Posterior vena cava (tissue), 2 donors: ENCODE measurements around the gene BCL2L1. TPM values are rescaled to one million over a fixed set of nuclear protein-coding genes. Genes with fewer than 3 reads are reported as not detected.

Source experiments
- DNase-seq: peaks from one replicate; pipeline ENCODE4 v3.0.0-alpha.2; 2020; ENCODE audit warnings: low spot score
- intact Hi-C, 2 donors: fragments of 100-400 bp; cut with DNase I; formaldehyde crosslinking; loops; one replicate each; pipeline versions ENCODE4 v1.14.1 to v1.14.2; 2022 to 2023
- total RNA-seq, 2 donors: library from RNA; stranded (reverse); fragmentation: NEBNext Ultra II Directional; extraction: Animal tissue kit (Norgen Biotek cat#: 25700); gene quantifications; one replicate each; pipeline ENCODE4 v1.2.1, GENCODE V29; 2021
- donor health status: DM: yes; HTN: yes; CAD: no.
- donor health status: DM: yes; HTN: yes; CAD: no.

Gene BCL2L1
- total RNA-seq, 2 donors from 2014 or later: 65.4 to 76.0 TPM

- no peak for DNase-seq
- intact Hi-C loops: no loop called here
Measured at GRCh38 chr20:31739550-31739977, 16.9 kb upstream of the BCL2L1 start.

DNA sequence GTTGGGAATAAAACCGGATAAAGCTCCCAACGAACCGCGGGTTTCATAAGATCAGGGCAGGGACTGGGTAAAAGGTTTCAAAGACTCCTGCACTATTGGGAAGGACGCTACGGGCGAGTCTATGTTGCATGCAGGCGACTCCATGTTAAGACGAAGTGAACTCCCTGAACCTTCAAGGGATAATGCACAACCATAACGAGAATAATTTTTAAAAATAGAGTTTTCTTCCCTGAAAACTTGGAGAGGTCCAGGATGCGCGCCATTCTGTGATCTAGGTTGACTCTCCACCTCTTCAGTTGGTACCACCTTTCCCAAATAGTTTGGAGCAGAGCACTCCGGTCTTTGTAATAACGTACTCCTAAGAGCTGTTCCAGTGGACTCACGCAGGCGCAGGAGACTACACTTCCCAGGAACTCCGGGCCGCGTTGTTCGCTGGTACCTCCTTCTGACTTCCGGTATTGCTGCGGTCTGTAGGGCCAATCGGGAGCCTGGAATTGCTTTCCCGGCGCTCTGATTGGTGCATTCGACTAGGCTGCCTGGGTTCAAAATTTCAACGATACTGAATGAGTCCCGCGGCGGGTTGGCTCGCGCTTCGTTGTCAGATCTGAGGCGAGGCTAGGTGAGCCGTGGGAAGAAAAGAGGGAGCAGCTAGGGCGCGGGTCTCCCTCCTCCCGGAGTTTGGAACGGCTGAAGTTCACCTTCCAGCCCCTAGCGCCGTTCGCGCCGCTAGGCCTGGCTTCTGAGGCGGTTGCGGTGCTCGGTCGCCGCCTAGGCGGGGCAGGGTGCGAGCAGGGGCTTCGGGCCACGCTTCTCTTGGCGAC, 16.3 kb upstream of the BCL2L1 start, which contains the start of gene TPX2:
TSS of gene TPX2 (plus strand) at position 562 of the 821 bp plus-strand sequence. CDS start 18,187 bp downstream, outside the sequence.
- peak; percentile 98 for DNase-seq
- intact Hi-C loops: no loop called here

DNA sequence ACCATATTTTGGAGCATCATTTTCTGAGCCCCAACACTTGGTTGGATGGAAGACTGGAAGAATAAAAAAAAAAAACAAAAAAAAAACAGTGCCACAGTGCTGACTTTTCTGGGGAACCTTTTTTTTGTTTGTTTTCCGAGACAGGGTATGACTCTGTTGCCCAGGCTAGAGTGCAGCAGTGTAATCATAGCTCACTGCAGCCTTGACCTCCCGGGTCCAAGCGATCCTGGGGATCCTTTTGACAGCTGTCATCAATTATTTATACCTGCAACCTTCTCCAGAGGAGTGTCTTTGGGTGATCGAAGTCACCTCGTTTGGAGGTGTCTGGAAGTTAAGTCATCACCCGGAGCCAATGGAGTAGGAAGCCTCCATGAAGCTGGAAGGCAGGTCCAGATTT, 8.7 kb upstream of the BCL2L1 start:
- intact Hi-C loops: no loop called here
- no peak for DNase-seq

GRCh38 chr20:31723319-31724078, 831 bp upstream of the BCL2L1 start:
- DNase-seq: peak; percentile 99
- intact Hi-C loops: loop anchor here (2.0 to 10.0 kb wide), 3 partner anchors 63 to 1679 kb away; partner anchors contain the start of gene CDK5RAP1 (in 1 of the 2)

DNA sequence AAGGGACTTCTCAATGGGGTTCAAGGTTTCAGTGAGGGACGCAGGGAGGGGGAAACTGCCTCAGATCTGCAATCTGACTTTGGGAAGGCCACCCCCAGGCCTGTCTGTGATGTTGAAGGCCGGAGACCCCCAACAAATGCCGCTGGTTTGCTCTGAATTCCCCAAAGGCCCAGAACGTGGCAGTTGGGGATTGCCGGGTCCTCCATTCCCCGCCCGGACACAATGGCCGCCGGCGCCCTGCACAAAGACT, 326 bp upstream of the BCL2L1 start:
- DNase-seq: no peak
- intact Hi-C loops: loop anchor here in 1 of 2 donors (5.0 to 10.0 kb wide), 2 partner anchors 158 to 1679 kb away; partner anchors contain the start of gene CDK5RAP1

GRCh38 chr20:31721408-31722256, 1.0 kb downstream of the BCL2L1 start:
- no peak for DNase-seq
- intact Hi-C loops: loop anchor here in 1 of 2 donors (2.0 to 10.0 kb wide), 3 partner anchors 67 to 1681 kb away; partner anchors contain the start of gene CDK5RAP1

DNA sequence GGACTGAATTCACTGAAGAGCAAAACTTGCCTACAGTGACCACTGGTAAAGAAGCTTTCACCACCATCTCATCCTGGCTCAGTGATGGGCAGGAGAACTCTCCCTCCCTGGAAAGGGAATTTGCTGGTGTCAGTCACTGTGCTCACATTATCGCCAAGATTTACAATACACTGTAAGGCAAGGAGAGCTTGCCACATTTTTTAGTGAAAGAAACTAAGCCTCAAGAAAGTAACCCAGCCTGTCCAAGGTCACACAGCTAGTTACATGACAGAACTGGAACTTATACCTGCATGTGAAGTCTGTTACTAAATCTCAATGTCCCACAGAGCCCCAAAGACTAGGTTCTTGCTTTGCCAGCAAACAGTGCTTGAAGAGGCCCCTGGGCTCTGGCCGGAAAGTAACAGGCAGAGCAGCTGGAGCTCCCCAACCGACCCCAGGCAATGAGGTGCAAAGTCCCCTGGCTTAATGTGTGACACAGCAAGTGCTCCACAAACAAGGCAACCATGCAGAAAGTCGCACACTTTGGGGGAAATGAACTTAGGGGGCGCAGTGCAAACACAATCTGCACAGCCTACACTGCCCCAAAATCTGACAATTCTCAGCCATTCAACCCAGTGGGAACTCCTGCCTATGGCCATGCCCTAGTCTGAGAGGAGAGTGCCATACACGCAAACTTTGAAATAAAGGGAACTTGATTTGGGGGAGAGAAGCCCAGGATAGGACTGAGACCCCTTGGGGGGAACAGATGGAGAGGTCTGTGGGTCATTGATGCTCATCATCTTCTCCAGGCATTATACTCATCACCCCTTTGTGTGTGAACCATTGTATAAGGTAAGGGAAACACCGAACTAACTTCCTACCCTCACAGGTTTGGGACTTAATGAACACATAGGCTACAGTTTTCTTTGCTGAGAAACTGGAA, 1.9 kb downstream of the BCL2L1 start:
- DNase-seq: no peak
- intact Hi-C loops: loop anchor here in 1 of 2 donors (2.0 to 10.0 kb wide), 3 partner anchors 66 to 1682 kb away; partner anchors contain the start of gene CDK5RAP1

- intact Hi-C loops: loop anchor here in 1 of 2 donors (2.0 to 10.0 kb wide), 3 partner anchors 65 to 1682 kb away; partner anchors contain the start of gene CDK5RAP1
Measured at GRCh38 chr20:31719644-31720485, 2.8 kb downstream of the BCL2L1 start.

DNA sequence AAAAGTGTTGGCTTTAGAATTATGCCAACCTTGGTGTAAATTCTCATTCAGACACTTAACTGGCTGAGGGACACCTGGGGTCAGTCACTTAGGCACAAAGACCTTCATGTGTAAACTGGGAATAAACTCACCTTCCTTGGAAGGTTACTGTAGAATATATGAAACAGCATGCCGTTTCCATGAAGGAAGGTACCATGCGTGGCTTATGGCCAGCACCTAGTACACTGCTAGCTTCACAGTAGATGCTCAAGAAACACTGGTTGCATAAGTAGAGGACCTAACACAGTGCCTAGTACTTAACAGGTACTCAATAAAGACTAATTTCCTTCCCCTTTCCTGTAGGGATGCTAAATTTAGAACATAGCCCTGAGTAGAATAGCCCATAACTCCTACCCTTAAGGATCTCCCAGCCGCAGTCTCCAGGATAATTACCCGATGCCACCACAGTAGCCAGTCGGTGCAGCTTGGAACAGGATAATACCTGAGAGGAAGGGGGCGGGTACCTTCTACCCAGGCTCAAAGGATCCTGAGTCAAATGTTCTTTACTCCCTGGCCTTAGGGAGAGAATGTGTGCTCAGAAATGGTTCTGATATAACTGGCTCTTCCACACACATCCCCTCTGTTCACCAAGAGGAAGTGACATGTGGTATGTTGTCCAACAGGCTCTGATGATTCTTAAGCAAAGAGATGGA, 3.6 kb downstream of the BCL2L1 start:
- intact Hi-C loops: no loop called here
- DNase-seq: no peak

More at GRCh38 chr20:31719644-31720485, 2.8 kb downstream of the BCL2L1 start:
- DNase-seq: no peak

- DNase-seq: no peak
- intact Hi-C loops: no loop called here
Measured at GRCh38 chr20:31717478-31718201, 5.0 kb downstream of the BCL2L1 start.

DNA sequence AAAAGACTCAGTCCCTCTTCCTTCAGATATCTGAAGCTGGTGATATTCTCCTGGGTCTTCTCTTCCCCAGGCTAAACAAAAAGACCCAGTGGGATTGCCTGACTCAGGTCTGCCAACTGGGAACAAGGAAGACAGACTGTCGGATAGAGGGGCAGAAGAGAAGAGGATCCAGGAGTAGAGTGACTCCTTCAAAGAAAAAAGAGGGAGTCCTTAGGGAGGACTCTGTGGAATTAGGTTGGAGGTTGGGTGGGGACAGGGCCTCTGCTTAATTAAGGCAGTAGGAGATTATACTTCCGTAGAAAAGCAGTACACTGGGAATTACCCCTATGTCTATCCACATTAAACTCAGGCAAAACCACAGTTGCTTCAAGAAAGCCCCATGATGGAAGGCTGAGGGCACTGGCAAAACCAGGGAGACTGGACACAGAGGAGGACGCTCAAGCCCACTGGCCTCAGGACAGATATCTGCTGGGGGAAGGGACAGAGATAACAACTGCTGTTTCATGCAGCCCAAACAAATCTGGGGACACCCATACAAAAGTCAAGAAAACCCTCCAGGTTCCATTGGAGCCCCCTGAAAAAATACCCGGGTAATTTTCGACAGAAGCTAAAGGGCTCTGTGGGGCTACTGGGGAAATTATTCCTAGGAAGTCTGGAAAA, 5.7 kb downstream of the BCL2L1 start:
- intact Hi-C loops: no loop called here
- no peak for DNase-seq

DNA sequence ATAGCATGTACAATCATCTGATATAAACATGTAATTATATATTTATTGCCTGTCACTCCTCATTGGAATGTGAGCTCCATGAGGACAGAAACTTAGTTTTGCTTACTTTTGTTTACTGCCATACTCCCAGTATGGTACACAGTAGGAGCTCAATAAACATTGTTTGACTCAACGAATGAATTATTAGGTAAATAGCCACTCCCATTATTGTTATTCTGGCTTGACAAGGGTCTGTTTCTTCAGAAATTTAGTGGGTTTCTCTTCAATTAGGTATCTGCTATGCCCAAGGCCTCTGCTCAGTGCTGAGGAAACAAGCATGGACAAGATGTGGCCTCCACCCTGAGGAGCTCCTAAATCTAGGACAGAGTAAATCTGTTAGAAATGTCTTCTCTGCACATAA, 6.3 kb downstream of the BCL2L1 start:
- intact Hi-C loops: no loop called here
- DNase-seq: no peak

DNA sequence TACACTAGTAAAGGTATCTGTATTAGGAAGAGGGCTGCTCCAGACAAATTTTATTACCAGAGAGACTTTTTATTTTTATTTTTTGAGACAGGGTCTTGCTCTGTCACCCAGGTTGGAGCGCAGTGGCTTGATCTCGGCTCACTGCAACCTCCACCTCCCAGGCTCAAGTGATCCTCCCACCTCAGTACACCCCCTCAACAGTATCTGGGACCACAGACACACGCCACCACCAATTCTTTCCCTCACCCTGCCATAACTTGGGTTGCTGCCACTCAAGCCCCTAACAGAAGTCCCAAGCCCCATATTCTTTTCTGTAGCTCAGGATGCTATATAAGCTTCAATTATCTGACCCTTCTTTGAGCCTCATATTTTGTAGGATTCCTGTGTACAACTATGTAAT, 6.9 kb downstream of the BCL2L1 start:
- intact Hi-C loops: no loop called here
- DNase-seq: no peak

DNA sequence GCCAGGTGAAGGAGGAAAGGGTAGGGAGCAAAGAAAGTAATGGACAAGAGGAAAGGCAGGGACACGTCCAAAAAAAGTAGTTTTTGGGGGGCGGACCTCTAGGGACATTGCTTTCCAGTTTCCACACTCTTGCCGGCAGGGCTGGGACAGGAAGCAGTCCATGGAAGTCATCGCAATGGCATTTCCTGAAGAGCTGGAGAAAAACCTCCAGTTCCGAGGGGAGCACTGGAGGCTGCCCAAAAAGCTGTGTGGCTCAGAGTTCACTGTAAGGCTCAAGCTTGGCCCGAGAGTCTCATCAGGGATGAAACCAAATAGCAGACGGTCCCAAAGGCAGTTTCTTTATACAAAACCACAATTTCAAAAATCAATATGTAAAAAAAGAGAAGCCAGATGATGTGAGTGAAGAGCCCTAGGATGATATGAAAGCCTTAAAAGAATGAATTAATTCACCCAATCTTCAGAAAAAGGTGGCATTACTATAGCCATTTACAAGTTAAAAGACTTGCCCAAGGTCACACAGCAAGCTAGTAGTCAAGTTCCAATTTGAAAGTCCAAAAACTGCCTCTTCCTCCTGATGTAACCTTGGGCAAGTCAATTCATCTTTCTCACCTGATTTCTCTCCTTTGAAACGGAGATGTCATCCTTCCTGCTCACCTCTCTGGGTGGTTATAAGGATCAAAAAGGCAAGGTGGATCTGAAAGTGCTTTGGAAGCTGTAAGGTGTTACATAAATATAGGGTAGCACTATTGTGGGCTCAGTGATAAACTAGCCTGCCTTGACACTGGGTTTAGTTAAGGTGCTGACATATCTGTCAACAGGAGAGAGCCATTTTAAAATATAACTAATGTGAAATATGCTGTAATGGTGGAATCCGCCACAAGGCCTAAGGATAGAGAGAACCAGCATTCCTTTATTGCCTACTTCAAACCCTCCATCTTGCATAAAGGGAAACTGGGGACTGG, 9.1 kb downstream of the BCL2L1 start:
- intact Hi-C loops: no loop called here
- peak; percentile 91 for DNase-seq
